Suppressor macrophage treated with lipopolysaccharide for 4 hours (primary cell): ENCODE measurements around the gene IL1R1.

Source experiments
- DNase-seq: peaks from one replicate; pipeline ENCODE4 v3.0.0-alpha.2; 2020

The IL1R1 gene

DNA sequence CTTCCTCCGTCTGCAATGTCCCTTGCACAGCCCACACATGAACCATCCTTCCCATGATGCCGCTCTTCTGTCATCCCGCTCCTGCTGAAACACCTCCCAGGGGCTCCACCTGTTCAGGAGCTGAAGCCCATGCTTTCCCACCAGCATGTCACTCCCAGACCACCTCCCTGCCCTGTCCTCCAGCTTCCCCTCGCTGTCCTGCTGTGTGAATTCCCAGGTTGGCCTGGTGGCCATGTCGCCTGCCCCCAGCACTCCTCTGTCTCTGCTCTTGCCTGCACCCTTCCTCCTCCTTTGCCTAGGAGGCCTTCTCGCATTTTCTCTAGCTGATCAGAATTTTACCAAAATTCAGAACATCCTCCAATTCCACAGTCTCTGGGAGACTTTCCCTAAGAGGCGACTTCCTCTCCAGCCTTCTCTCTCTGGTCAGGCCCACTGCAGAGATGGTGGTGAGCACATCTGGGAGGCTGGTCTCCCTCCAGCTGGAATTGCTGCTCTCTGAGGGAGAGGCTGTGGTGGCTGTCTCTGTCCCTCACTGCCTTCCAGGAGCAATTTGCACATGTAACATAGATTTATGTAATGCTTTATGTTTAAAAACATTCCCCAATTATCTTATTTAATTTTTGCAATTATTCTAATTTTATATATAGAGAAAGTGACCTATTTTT is 35.4 kb downstream of the IL1R1 start:
- DNase-seq = no peak

DNA sequence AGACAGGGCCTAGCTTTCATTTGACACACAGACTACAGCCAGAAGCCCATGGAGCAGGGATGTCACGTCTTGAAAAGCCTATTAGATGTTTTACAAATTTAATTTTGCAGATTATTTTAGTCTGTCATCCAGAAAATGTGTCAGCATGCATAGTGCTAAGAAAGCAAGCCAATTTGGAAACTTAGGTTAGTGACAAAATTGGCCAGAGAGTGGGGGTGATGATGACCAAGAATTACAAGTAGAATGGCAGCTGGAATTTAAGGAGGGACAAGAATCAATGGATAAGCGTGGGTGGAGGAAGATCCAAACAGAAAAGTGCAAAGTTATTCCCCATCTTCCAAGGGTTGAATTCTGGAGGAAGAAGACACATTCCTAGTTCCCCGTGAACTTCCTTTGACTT is 36.5 kb downstream of the IL1R1 start:
- DNase-seq = no peak

DNA sequence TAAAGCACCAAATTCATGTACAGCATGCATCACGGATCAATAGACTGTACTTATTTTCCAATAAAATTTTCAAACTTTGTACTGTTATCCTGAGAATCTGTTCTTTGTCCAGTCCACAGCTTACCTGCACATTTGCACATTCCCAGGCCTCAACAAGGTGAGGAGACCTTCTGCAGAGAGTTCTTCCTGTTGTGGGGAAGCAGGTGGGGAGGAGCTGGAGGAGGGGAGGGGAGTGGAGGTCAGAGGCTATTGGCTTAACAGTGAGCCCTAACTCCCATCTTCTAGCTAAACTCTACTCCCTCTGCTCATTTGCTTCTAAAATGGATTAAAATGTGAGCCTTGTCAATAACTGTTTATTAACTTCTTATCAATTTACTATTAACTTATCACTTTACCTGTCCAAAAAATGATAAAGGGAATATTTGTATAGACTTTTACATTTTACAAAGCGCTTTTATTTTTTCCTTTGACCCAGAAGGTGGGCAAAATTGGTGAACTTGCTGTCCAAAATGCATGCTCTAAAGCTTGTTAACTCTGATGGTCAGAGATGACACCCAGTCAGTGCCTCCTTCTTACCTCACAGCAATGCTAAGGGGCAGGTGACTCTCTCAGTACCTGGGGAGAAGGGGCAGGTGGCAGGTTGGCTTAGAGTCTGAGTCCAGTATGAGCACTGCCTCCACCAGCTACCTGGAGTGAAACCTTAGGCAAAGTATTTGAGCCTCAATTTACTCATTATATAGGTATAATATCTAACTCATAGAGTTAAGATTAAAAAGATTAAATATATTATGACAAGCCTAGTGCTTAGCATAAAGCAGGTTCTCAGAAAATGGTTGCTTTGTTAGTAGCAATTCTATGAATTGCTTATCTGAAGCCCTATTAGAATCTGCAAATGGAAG is 37.5 kb downstream of the IL1R1 start:
- DNase-seq = no peak

DNA sequence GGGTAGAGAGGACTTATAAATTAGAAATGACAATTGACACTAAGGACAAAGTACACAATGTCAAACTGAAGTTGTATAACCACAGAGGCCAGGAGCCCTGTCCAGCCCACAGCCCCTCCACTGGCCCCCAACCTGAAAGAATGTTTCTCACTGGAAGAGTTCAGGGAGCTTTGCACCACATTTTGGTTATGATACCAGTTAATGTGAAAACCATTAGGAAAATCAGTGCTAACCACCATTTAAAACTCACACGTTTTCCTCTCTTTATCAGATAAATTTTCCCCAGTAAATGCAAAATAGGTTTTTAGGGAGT is 38.1 kb downstream of the IL1R1 start:
- no peak for DNase-seq

DNA sequence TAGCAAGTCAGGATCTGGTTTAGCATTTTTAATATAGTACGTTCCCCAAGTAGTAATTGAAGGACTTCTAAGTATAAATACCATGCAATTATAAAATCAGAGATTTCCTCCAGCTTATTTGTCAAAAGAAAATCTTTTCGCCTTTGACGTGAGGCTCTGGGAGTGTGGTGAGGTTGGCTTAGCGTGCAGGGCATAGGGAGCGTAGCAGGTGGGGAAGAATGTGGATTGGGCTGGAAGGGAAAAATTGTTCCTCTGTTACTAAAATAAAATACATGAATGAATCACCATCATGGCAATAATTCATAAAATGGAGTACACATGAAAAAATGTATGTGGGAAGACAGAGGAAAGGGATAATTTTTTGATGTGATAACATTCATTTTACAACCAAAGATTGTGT is 38.8 kb downstream of the IL1R1 start:
- no peak for DNase-seq

DNA sequence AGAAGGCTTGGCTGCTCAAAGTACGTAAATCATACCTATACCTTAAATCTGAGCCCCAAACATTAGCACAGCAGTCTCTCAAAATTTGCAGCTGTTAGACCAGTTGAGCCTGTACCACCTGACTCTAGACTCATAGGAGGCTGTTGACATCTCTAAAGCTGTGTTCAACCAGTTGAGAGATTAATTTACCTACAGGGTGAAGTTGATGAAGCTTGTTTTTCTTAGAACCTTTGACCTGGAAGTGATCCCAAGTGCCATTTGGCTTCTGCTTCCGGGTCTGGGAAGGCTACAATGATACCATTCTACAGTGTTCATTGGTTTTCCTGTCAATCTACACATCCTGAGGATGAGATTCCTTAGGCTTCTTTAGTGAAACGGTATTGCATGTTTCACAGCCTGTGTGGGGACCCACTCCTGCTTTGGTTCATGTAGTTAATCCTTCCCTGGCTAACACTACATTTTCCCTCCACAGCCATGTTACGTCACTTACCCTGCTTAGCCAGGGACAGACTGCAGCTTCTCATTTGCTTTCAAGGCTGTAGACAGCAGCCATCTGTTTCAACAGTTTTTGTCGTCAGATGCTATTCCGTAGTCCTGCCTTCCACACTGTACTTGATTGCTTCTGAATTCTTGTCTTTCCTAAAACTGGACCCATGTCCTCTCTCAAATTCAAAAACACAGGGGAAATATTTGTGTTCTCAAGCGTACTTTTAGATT is 39.5 kb downstream of the IL1R1 start:
- no peak for DNase-seq

DNA sequence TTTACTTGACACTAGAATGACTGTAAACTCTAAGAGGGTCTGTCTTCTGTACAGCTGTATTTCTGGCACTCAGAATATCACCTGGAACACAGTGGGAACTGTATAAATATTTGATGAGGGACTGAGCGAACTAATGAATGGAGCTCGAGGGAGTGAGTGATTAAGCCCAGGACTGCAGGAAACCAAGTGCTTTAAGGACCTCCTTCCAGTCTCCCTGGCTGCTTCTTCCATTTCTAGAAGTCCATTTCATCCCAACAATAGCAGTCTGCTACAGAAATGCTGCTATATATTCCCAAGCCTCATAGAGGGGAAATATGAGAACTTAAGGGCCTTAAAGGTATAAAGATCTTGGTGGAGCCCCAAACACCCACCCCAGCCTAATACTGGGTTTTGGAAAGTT is 41.5 kb downstream of the IL1R1 start:
- no peak for DNase-seq

DNA sequence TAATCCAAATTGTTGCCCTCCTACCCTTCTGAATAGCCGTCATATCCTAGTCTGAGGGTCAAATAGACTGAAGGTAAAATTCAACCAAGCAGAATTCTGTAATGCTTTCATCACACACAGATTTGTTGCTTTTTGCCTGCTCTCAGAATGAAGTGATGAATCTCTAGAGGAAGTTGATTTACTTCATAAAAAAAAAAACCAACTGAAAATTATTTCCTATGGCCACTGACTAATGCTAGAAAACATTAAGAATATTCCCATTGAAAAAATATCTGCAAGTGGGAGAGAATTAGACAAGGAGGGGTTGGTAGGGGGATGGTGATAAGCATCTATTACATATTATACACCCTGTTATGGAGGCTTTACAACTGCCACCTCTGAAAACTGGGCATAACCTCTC is 42.0 kb downstream of the IL1R1 start:
- DNase-seq = no peak

DNA sequence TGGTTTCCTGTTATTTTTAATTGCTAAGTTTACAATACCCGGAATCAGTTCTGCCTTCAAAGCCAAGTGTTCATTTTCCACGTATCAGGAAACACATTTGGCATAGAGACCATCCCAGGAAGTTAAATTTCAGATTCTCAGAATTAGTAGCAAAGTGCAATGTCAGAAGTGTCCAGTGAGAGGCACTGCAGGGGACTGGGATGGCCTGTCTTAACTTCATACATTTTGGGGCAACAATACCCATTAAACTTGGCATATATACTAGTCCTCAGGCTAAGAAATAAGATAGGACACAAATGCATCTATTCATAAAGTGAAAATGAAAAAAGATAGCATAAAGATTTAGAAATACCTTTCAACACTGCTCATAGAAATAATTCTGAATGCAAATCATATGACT is 42.8 kb downstream of the IL1R1 start:
- peak; percentile 22 for DNase-seq

DNA sequence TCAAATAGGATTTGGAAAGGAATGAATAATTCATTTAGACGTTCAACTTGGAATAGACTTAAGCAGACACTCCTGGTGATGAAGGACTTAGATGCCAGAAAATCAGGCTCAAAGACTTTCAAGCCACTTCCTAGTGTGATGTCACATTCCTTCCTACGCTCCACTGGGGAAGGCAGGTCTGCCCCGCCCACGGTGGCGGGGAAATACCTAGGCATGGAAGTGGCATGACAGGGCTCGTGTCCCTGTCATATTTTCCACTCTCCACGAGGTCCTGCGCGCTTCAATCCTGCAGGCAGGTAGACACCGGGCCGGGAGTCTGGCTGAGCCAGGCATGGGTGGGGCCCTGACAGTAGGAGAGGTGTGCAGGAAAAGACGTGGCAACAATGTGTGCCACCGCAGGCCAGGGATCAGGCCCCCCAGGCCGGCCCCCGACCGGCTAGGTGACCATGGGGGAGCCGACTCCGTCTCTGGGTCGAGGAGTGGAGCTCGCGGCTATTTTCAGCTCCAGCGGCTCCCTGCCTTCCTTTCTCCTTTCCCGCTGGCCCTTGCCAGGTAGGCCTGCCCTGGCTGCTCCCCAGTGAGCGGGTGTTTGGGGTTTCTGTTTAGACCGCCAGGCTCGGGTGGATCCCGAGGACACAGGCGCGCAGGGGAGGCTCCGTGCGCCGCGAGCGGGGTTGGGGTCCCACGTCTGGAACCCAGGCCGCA is 44.4 kb downstream of the IL1R1 start, which contains the start of gene IL1RL2:
Gene IL1RL2 (plus strand): TSS at position 233 of the 705 bp plus-strand sequence. CDS start 845 bp downstream, outside the sequence.
- DNase-seq = no peak

DNA sequence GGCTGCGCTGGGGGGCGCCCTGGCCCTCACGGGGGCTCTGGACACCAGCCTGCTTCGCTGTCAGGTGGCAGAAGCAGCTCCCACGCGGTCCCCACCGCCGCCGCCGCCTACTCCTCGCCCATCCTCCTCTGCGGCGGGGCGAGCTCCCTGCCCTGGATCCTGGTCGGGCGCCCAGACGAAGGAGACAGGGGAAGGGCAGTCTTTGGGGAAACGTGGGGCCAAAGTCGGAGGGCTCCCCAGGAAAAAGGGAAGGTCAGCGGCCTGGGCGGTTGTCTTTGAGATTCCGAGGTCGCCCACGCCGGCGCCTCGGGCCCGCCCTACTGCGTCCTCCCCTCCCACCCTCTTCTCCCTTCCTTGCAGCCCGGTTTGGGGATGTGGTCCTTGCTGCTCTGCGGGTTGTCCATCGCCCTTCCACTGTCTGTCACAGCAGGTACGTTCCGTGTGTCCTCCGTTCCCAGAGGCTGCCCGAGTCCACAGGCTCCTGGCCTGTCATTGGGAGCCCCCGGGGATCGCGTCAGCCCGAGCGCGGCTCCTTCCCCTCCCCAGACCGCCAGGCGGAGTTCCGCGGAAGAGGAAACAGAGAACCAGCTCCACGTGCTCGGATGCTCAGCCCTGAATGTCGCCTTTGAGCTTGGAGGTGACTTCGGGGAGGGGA is 45.1 kb downstream of the IL1R1 start:
- peak; percentile 59 for DNase-seq

DNA sequence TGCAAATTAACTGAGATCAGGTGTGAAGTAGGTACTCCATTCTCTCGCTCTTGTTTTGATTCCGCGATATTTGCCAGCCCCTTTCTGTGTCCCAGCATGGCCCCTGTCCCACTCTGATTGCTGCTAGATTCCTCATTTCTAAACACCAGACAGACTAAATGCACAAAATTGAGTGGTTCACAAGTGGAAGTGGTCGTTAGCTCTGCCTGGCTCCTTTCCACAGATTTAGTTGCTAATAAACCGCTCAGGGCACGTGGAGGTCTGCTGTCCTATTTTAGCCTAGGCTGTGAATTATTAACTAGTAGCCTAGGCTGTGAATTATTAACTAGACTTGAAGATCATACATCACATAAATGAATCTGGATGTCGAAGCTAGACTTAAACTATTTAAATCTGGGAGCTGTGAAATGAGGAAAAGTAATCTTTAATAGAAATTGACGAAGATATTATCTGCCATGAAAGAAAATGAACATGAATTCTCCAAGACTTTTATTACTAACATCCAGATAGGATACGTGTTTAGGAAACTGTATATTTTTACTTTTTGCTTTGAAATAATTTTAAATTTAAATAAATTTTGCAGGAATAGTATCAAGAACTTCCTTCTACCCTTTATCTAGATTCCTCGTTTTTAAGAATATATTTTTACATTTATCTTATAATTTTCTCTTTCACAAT is 48.0 kb downstream of the IL1R1 start:
- DNase-seq = no peak

DNA sequence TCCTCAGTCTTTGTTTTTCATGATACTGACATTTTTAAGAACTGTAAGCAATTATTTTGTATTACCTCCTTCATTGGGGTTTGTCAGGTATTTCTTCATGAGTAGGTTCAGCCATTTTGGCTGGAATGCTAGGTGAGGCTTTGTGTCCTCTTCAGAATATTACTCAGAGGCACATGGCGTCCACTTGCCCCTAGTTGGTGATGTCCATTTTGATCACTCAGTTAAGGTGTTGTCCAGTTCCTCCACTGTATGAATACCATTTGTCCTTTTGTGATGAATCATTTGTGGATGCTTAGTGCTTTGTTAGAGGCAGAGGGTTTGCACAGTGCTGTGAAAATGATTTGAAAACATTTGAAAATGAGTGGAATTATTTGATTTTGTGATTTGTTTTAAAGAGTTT is 49.0 kb downstream of the IL1R1 start:
- DNase-seq = no peak

DNA sequence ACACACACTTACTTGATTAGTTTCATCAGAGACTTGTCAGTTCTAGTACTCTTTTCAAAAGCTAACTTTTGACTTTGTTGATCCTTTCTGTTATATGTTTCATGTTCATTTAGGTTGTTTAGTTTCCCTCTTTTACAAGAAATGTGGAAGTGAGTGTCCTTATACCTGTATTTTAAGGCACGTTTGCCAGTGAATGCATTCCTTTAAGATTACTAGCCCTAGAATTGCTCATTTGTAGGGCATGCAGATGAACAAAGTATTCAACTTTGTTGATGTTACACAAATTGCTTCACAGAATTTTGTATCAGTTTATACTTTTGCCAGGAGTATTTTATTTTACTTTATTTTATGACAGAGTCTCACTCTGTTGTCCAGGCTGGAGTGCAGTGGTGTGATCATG is 50.5 kb downstream of the IL1R1 start:
- no peak for DNase-seq

DNA sequence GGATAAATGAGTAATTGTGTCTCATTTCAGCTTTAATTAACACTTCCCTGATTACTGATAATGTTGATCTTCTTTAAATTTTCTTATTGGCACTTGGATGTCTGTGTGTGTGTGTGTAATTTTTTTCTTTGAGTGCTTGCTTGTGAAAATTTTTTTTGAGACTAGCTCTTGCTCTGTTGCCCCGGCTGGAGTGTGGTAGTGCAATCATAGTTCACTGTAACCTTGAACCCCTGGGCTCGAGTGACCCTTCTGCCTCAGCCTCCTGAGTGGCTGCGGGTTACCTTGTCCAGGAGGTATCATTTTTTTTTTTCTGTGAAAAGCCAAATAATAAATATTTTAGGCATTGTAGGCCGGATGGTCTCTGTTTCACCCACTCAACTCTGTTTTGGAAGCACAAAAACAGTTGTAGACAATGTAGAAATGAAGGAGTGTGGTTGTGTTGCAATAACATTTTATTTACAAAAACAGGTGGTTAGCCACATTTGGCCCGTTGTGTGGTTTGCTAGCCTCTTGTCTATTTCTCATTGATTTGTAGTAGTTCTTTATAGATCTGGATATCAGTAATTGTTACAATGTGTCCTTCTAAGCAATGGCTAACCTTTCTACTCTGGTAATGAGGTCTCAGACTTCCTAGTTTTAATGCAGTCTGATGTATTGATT is 52.2 kb downstream of the IL1R1 start:
- no peak for DNase-seq

DNA sequence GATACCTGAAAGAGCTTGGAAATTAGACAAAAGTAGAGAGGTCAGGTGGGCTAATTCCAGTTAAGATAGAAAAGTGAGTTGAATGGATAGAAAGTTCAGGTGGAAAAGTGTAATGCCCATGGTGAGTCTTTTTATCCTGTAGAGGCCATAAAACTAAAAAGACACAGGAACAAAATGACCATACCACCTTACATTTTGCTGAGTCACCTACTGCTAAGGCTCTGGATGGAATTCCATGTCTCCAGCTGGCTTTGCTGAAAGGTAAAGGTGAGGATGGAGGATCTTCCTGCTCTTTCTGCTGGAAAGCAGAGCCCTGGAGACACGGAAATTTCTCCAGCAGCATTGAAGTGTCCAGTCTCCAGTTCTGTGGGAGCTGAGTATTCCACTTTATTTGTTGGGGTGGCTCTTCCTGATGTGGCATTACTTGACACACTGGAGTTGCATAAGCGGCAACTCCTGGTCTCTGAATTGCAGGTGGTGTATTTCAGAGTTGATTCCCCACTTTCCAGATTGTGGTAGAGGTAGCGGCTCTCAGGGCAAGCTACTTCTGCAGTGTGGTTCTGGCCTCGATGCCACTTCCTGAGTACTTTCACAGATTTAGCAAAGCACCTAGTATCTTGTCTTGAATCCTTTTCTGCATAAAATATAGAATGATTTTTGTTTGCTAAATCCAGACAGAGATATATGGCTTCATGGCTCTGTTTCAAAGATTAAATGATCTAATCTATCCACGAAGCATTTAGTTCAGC is 55.0 kb downstream of the IL1R1 start:
- DNase-seq = no peak

DNA sequence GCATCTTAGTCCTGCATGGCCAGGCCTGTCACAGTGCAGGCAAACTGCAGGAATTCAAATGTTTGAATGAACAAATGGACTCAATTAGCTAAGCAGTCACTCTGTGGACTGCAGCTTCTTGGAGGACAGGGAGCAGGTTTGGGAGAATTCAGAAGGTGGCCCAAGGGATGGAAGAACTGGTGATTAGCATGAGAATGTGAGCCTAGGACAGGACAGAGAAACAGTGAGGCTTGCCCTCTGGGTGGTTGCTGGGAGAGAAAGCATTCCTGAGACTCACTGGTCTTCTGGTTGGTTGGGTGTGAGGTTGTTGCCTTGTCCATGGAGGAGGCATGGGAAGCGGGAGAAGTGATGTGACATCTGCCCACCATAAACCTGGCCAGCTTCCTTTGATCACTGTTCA is 58.0 kb downstream of the IL1R1 start:
- DNase-seq = no peak

DNA sequence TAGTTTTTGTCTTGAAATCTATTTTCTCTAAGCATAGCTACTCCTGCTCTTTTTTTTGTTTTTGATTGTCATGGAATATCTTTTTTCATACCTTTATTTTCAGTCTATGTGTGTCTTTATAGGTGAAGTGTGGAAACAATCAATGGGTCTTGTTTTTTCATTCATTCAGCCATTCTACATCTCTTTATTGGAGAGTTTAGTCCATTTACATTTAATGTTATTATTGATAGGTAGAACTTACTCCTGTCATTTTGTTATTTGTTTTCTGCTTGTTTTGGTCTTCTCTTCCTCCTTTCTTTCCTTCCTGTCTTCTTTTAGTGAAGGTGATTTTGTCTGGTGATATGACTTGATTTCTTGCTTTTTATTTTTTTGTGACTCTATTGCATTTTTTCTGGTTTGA is 62.1 kb downstream of the IL1R1 start:
- no peak for DNase-seq

DNA sequence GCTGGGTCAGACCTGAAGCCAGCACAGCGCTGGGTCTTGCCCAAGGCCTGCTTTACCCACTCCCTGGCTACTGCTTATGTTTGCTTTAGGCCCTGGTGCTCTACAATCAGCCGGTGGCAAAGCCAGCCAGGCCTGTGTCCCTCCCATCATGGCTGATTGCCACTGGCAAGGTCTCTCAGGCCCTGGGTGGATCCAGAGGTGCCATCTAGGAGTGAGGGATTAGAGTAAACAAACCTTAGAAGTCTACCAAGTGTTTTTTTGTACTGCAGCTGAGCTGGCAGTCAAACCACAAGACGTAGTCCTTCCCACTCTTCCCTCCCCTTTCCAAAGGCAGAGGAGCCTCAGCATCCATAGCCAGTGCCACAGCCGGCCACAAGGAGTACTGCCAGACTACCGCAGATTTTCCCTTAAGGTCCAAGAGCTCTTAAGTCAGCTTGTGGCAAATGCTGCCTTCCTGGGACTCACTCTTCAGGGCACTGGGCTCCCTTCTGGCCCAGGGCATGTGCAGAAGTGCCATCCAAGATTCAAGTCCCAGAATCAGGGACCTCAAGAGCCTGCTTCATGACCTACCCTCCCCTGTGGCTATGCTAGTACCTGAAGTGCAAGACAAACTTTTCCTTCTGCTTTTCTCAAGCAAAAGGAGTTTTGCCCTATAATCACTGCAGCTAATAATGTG is 64.3 kb downstream of the IL1R1 start:
- no peak for DNase-seq

DNA sequence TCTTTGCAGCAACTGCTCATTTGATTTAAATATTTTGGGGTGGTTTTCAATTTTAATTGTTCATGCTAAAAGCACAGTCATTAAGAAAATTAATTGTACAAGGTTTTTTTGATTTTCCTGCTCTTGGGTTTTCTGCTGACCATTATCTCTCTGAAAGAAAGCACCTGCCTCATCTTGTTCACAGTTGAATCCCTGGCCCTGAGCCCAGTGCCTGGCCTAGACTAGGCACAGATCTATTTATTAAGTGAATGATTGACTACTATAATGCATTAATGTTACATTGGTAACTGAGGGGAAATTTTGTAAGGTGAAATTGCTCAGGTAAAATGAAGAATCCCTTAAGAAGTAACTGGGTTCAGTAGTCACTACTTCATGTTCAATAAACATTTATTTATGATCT is 66.2 kb downstream of the IL1R1 start:
- no peak for DNase-seq
